ENCODE data around the gene GREM2. TPM values are rescaled to one million over a fixed set of nuclear protein-coding genes. Genes with fewer than 3 reads are reported as not detected.

GREM2 gene
- total and polyA plus RNA-seq, 2 experiments from 2014 or later = 0.18 to 0.21 TPM

- H3K4me3 ChIP-seq = peak overlapping the region; percentile 31
- peak overlapping the region; percentile 20; the same call in 1 of the 2 replicates for H3K27ac ChIP-seq (ENCODE audit: low read depth)
- H3K4me1 Mint-ChIP-seq = peaks cover 16% of the 10 kb centered on the region
- no peak overlapping the region for H3K4me3 Mint-ChIP-seq
- H3F3A ChIP-seq (replicated peaks; ENCODE audit: low read depth) = no peaks in the 10 kb centered on the region; the same call in 1 of the 2 replicates
- H3K9me3 Mint-ChIP-seq = no peaks in the 10 kb centered on the region
- no peaks in the 10 kb centered on the region for H3K36me3 ChIP-seq (ENCODE audit: insufficient read depth)
- no peaks in the 10 kb centered on the region for H3K27me3 ChIP-seq (ENCODE audit: insufficient read depth)
- H3K9me2 ChIP-seq (ENCODE audit: insufficient read depth) = no peaks in the 10 kb centered on the region
- no peak for ATAC-seq
- TF ChIP-seq NANOG (IDR thresholded peaks at IDR 0.05; ENCODE audit: borderline replicate concordance) (peak; percentile 54; the same call in 1 of the 2 replicates), STAT1 (IDR thresholded peaks at IDR 0.05; ENCODE audit: unreplicated experiment) (no peak)
- peak overlapping the region; percentile 37; the same call in 1 of the 2 replicates for H3K27ac Mint-ChIP-seq
- H4K20me1 ChIP-seq (replicated peaks; ENCODE audit: insufficient read depth) = no peaks in the 10 kb centered on the region
- peak; percentile 17 for DNase-seq (ENCODE audit: low spot score)
- peak overlapping the region; percentile 48; the same call in 1 of the 2 replicates for H2AFZ ChIP-seq
- H3K4me1 ChIP-seq (ENCODE audit: insufficient read depth) = peaks cover 27% of the 10 kb centered on the region
- H3K36me3 Mint-ChIP-seq (ENCODE audit: low read depth) = no peaks in the 10 kb centered on the region
- H3K27me3 Mint-ChIP-seq (ENCODE audit: insufficient read depth, low read depth, poor library complexity) = peaks cover 2% of the 10 kb centered on the region
- H3K79me2 ChIP-seq (replicated peaks; ENCODE audit: insufficient read depth) = no peaks in the 10 kb centered on the region
- peak overlapping the region; percentile 68 for H3K4me2 ChIP-seq
These were observed 18.5 kb upstream of the GREM2 start for GRCh38 chr1:240630409-240630808.

- Histone ChIP-seq H2AFZ (no peak overlapping the region; the same call in 1 of the 2 replicates), H3K27me3 (ENCODE audit: insufficient read depth) (no peaks in the 10 kb centered on the region), H3K4me1 (ENCODE audit: insufficient read depth) (peaks cover 7% of the 10 kb centered on the region; the same call in 1 of the 2 replicates), H3F3A (replicated peaks; ENCODE audit: low read depth) (no peaks in the 10 kb centered on the region), H3K9me2 (ENCODE audit: insufficient read depth) (no peaks in the 10 kb centered on the region), H3K4me3 (no peak overlapping the region), H4K20me1 (replicated peaks; ENCODE audit: insufficient read depth) (no peaks in the 10 kb centered on the region), H3K79me2 (replicated peaks; ENCODE audit: insufficient read depth) (no peaks in the 10 kb centered on the region), H3K36me3 (ENCODE audit: insufficient read depth) (no peaks in the 10 kb centered on the region), H3K4me2 (no peak overlapping the region), H3K27ac (ENCODE audit: low read depth) (no peak overlapping the region)
- Mint-ChIP-seq H3K9me3 (no peaks in the 10 kb centered on the region), H3K4me1 (no peaks in the 10 kb centered on the region; the same call in 2 of the 3 replicates), H3K27me3 (ENCODE audit: insufficient read depth, low read depth, poor library complexity) (peaks cover 5% of the 10 kb centered on the region), H3K4me3 (no peak overlapping the region), H3K36me3 (ENCODE audit: low read depth) (no peaks in the 10 kb centered on the region), H3K27ac (no peak overlapping the region)
- no peak for ATAC-seq
- TF ChIP-seq STAT1 (IDR thresholded peaks at IDR 0.05; ENCODE audit: unreplicated experiment) (no peak), ZNF114 (CRISPR knock-in tag; IDR thresholded peaks at IDR 0.05) (no peak), EZH2phosphoT487 (IDR thresholded peaks at IDR 0.05; ENCODE audit: unreplicated experiment) (no peak), CREB1 (CRISPR knock-in tag; IDR thresholded peaks at IDR 0.05; ENCODE audit: low read depth) (no peak), REST (IDR thresholded peaks at IDR 0.05; ENCODE audit: unreplicated experiment) (no peak)
- peak; percentile 27 for DNase-seq (ENCODE audit: low spot score)
These were observed 9.3 kb upstream of the GREM2 start for GRCh38 chr1:240621249-240621648.
